GM18868 (cell line): ENCODE data around the gene NR1D2.

Experiments
- ATAC-seq: cut with Tn5 transposase; IDR thresholded peaks from one replicate; pipeline ENCODE4 v1.9.1; 2021; ENCODE audit warnings: mild to moderate bottlenecking, moderate library complexity; ENCODE audit not compliant: unreplicated experiment

Gene NR1D2

GRCh38 chr3:23928524-23928923, 16.6 kb upstream of the NR1D2 start:
- ATAC-seq = peak; percentile 50

DNA sequence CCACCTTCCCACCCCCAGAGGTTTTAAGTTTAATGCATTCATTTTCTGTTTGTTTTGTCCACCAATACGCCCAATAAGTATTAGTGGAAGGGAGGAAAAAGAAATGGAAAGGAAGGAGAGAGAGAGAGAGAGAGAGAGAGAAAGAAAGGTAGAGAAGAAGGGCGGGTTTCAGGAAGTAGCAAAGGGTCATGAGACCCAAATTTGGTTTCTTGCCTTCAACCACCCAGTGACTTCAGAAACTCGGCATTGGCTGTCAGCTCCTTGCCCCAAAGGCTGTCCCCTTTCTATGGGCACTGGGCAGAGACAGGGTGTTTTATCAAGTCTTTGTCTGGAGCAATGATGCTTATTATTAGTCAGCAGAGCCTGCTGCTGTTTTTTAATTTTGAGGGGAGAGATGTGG, 13.5 kb upstream of the NR1D2 start:
- no peak for ATAC-seq

DNA sequence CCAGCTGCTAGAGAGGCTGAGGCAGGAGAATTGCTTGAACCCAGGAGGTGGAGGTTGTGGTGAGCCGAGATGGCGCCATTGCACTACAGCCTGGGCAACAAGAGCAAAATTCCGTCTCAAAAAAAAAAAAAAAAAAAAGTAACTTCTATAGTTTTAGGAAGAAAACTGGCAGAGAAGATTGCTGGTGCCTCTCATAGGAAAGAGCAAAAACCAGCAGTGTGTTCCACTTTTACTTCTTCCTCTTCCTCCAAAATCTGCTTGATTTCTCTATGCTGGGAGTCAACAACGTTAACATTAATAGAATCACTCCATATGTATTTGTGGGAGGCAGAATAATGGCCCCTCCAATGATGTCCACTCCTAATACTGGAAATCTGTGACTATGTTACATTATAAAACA, 12.5 kb upstream of the NR1D2 start:
- ATAC-seq = no peak

GRCh38 chr3:23934253-23934652, 10.8 kb upstream of the NR1D2 start:
- ATAC-seq = no peak

DNA sequence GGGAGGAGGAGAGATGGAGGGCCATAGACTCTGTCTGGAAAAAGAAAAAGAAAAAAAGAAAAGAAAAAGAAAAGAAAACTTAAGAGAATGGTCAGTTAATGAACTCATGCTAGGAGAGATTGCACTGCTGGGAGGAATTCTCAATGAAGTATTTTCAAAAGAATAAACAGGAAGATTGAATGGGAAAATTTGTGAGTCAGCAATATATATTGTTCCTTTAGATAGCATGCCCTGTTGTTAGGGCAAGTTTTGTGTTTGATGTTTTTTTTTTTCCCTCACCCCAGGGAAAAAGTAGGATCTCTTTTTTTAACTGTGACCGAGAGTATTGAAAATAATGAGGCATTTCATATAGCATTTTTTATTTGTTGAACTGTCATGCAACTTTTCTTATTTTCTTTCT, 7.8 kb upstream of the NR1D2 start:
- ATAC-seq = no peak

GRCh38 chr3:23938688-23939087, 6.4 kb upstream of the NR1D2 start:
- ATAC-seq = no peak

DNA sequence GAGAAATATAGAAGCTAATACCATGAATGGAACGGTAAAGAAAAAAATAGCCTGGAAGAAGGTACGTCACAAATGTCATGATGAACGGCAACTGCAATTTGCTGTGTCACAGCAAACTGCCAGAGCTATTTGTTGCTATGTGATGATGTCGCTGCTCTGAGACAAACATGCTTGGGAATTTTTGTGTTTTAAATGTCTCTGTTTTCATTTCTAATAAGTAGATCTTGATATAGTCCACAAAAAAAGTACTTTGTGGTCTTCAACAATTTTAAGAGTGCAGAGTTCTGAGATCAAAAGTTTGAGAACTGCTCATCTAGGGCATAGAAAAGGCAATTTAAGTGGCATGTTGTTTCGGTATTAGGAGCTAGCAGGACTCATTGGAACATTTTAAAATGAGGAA, 4.3 kb upstream of the NR1D2 start:
- no peak for ATAC-seq

DNA sequence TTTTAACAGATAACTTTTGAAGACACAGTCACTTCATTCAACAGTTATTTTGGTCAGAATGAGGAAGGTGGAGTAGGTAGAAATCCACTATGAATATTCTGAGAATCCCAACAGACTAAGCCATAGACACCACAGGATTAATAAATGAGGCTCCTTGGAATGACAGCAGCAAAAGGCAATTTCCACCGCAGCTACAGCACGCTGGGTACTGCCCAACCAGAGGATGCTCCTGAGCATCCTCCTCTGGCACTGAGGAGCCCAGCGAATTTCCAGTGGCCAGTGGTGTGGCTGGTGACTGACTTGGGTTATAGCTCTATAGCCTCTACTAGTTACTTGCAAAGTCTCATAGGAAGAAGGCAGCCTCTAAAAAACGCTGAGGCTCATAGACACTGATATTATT, 3.6 kb upstream of the NR1D2 start:
- no peak for ATAC-seq

DNA sequence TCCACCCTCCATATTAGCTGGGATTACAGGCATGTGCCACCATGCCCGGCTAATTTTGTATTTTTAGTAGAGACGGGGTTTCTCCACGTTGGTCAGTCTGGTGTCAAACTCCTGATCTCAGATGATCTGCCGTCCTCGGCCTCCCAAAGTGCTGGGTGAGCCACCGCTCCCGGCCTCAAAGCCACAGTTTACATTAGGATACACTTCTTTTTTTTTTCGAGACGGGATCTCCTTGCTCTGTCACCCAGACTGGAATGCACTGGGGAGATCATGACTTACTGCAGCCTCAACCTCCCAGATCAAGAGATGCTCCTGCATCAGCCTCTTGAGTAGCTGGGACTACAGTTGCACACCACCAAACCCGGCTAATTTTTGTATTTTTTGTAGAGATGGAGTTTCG, 2.5 kb upstream of the NR1D2 start:
- ATAC-seq = no peak

GRCh38 chr3:23944007-23944783, 891 bp upstream of the NR1D2 start:
- ATAC-seq = no peak

- no peak for ATAC-seq
These were observed 502 bp downstream of the NR1D2 start for GRCh38 chr3:23945663-23945912.

DNA sequence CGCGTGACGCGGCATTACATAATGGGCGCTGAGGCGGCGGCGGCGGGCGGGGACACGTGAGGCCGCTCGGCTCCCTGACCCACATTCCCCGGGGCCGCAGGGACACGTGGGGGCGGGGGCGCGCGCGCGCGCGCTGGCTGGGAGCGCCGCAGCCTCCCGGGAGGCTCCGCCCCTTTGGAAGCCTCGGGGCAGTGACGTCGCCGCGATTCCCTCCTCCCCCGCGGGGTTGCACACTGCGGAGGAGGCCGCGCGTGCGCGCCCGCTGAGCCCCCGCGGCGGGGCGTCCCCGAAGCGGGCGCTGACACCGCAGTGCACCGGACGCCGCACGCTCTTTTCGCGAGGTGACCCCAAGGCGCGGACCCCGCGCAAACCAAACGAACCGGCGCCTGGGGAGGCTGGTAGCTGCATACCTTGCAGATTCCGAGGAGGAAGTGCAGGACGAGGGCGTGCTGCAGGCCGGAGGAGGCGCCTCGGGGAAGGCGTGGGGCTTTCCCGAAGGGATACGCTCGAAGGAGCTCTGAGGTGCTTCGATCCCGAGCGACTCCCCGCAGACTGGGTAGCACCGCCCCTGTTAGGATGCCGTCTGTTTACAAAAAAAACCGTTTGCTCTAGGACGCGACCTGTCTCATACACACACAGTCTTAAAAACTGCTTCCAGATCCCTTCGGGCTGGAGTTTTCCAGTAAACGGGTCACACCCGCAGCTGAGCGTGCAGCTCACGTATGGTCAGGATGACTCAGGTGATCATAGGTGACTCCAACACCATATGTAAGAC, 1.0 kb downstream of the NR1D2 start:
- peak; percentile 73 for ATAC-seq

GRCh38 chr3:23948761-23949160, 3.7 kb downstream of the NR1D2 start:
- no peak for ATAC-seq

- peak; percentile 23 for ATAC-seq
These were observed 4.7 kb downstream of the NR1D2 start for GRCh38 chr3:23949784-23950183.

DNA sequence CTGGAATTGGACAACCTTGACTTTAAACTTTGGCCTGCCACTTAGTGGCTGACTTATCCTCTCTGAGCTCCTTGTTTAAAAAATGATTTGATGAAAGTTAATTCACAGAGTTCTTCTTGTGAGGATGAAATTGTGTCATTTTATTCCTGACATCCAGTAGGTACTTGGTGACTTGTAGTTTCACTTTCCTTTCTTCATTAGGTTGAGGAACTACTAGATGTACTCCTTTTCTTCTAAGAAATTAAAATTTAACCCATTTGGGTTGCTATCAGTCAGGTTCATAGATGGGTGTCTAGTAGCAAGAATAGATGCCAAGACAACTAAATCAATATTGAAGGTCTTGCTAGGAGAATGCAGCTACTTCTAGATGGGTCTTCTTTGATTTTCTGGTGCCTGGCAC, 5.2 kb downstream of the NR1D2 start:
- ATAC-seq = no peak

- ATAC-seq = peak; percentile 50
These were observed 7.6 kb downstream of the NR1D2 start for GRCh38 chr3:23952646-23953045.

DNA sequence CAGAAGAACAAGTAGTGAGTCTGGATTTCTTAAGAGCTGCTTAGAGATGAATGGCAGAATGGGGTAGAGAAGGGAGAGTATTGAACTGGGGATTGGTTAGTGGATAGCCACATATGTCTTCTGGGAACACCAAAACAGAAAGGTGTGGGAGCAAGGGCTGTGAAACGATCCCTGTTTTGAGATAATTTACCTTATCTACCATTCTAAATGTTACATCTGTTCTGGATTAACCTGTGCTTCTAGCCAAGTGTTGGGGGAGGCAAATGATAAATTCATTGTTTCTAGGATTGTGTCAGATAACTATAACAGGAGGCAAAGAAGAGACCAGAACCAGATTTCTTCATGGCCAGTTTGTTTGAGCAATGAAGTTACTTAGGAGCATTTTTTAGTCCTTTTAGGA, 8.4 kb downstream of the NR1D2 start:
- ATAC-seq = no peak

DNA sequence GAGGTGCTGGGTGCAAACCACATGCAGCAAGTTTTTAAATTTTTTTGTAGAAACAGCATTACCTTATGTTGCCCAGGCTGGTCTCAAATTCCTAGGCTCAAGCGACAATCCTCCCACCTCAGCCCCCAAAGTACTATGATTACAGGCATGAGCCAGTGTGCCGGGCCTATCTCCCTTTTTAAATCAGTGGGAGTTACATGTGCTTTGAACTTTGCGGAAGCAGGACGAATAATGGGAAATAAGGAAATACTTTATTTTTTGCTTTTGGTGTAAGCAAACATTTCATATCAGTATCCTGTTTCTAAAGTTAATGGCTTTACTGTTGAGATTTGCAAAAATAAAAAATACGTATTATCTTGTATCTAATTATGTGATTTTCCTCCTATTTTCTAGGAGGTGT, 9.1 kb downstream of the NR1D2 start:
- no peak for ATAC-seq

GRCh38 chr3:23956701-23957100, 11.6 kb downstream of the NR1D2 start:
- ATAC-seq = no peak

DNA sequence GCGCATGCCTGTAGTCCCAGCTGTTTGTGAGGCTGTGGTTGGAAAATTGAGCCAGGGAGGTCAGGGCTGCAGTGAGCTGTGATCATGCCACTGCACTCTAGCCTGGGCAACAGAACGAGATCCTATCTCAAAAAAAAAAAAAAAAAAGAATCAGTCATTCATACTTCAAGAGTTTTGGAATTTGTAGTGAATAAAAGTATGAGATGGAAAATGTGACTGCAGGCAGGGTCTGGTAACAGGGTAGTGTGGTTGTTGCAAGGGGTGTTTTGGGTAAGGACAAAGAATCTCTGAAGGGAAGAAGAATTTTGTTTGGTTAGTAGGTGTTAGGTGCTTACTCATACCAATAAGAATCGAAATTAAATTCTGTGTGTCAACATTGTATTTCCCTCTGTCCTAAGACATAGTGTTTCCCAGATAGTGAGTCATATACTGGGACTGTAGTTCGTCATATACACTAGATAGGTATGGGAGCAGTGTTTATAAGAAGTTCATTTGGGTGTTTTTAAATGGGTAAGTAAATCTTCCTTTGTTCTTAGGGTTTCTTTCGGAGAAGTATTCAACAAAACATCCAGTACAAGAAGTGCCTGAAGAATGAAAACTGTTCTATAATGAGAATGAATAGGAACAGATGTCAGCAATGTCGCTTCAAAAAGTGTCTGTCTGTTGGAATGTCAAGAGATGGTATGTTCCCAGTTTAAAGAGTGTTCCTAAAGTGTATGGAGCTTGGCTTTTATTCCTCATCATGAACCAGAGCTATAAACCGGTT, 14.2 kb downstream of the NR1D2 start:
- ATAC-seq = peak; percentile 59

- no peak for ATAC-seq
These were observed 15.6 kb downstream of the NR1D2 start for GRCh38 chr3:23960649-23961048.

GRCh38 chr3:23961066-23961465, 16.0 kb downstream of the NR1D2 start:
- no peak for ATAC-seq
